ENCODE measurements around the gene SHISAL1. TPM values are rescaled to one million over a fixed set of nuclear protein-coding genes. Genes with fewer than 3 reads are reported as not detected.

Gene SHISAL1
- total and polyA plus RNA-seq, 2 donors (not counting 3 experiments of a cell fraction or from before 2014, with no cell fraction given) = 0.01 to 0.07 TPM

GRCh38 chr22:44256085-44256484 is 56.7 kb downstream of the SHISAL1 start:
- Histone ChIP-seq H3K27ac (ENCODE audit: insufficient read depth, low read depth, low read length) (no peak overlapping the region), H4K20me1 (replicated peaks; ENCODE audit: control insufficient read depth, extremely low read depth, insufficient read depth, low read length) (no peaks in the 10 kb centered on the region), H3K79me2 (ENCODE audit: control insufficient read depth, insufficient read depth, low read length) (no peaks in the 10 kb centered on the region), H3K9ac (replicated peaks; ENCODE audit: extremely low read depth, insufficient read depth, low read length) (no peak overlapping the region), H3K4me2 (ENCODE audit: insufficient read depth, low read length) (no peak overlapping the region), H3K4me1 (ENCODE audit: control insufficient read depth, extremely low read depth, insufficient read depth, low read length) (no peaks in the 10 kb centered on the region), H3K9me3 (replicated peaks; ENCODE audit: control insufficient read depth, insufficient read depth, low read length) (no peaks in the 10 kb centered on the region), H3K4me3 (replicated peaks in 1 of 3; ENCODE audit: insufficient read depth in 1 of 3, low read depth in 1 of 3, low read length in 3 of 3) (no peak overlapping the region), H3K36me3 (ENCODE audit: control insufficient read depth in 2 of 2, extremely low read depth in 1 of 2, insufficient read depth in 2 of 2, low read length in 2 of 2) (no peaks in the 10 kb centered on the region), H3K27me3 (ENCODE audit: control insufficient read depth in 2 of 2, insufficient read depth in 2 of 2, low read length in 2 of 2) (no peaks in the 10 kb centered on the region), H2AFZ (ENCODE audit: low read depth, low read length) (no peak overlapping the region), H3K9me1 (replicated peaks; ENCODE audit: control insufficient read depth, extremely low read depth, insufficient read depth, low read length) (no peaks in the 10 kb centered on the region)
- POLR2A ChIA-PET = no interaction called here
- FAIRE-seq (no peak), DNase-seq (ENCODE audit: low read depth, low spot score) (no peak)
- CTCF ChIA-PET = no interaction called here
- intact Hi-C loops (cut with micrococcal nuclease) (no loop called here), dilution Hi-C loops (cut with MboI; ENCODE audit: extremely low pct_ligation_motif_present, low sequenced_read_pairs) (no loop called here)
- no peak for TF ChIP-seq CTCF (IDR thresholded peaks at IDR 0.05; ENCODE audit: extremely low read depth in 1 of 2, insufficient read depth in 1 of 2, low read depth in 1 of 2, low read length in 2 of 2)
- TF ChIP-seq JUN (IDR thresholded peaks at IDR 0.05; ENCODE audit: borderline replicate concordance, insufficient read depth, insufficient read length, low read depth) = no peak
- TF ChIP-seq POLR2AphosphoS5 (IDR thresholded peaks at IDR 0.05; ENCODE audit: insufficient read depth, low read depth, low read length) = no peak
- TF ChIP-seq MYC (IDR thresholded peaks at IDR 0.05; ENCODE audit: low read depth, low read length) = no peak
- no TSS peak for BruUV-seq (replicated peaks)

- POLR2A ChIA-PET = no interaction called here
- H3K4me2 ChIP-seq (ENCODE audit: insufficient read depth, low read length) = no peak overlapping the region
- dilution Hi-C loops (cut with MboI; ENCODE audit: extremely low pct_ligation_motif_present, low sequenced_read_pairs) (no loop called here), intact Hi-C loops (cut with micrococcal nuclease) (no loop called here)
- H3K4me3 ChIP-seq (replicated peaks in 1 of 3; ENCODE audit: insufficient read depth in 1 of 3, low read depth in 1 of 3, low read length in 3 of 3) = no peak overlapping the region
- H3K4me1 ChIP-seq (ENCODE audit: control insufficient read depth, extremely low read depth, insufficient read depth, low read length) = no peaks in the 10 kb centered on the region
- no peaks in the 10 kb centered on the region for H3K79me2 ChIP-seq (ENCODE audit: control insufficient read depth, insufficient read depth, low read length)
- no peaks in the 10 kb centered on the region for H3K9me3 ChIP-seq (replicated peaks; ENCODE audit: control insufficient read depth, insufficient read depth, low read length)
- CTCF ChIA-PET = no interaction called here
- no peaks in the 10 kb centered on the region for H4K20me1 ChIP-seq (replicated peaks; ENCODE audit: control insufficient read depth, extremely low read depth, insufficient read depth, low read length)
- H3K9ac ChIP-seq (replicated peaks; ENCODE audit: extremely low read depth, insufficient read depth, low read length) = no peak overlapping the region
- no peaks in the 10 kb centered on the region for H3K36me3 ChIP-seq (ENCODE audit: control insufficient read depth in 2 of 2, extremely low read depth in 1 of 2, insufficient read depth in 2 of 2, low read length in 2 of 2)
- no peaks in the 10 kb centered on the region for H3K9me1 ChIP-seq (replicated peaks; ENCODE audit: control insufficient read depth, extremely low read depth, insufficient read depth, low read length)
- no peak for FAIRE-seq
- BruUV-seq (replicated peaks) = no TSS peak
- TF ChIP-seq POLR2AphosphoS5 (IDR thresholded peaks at IDR 0.05; ENCODE audit: insufficient read depth, low read depth, low read length) (no peak), MAX (IDR thresholded peaks at IDR 0.05; ENCODE audit: insufficient read depth, insufficient read length) (no peak), GATA2 (IDR thresholded peaks at IDR 0.05; ENCODE audit: insufficient read depth, insufficient read length, low read depth, low read length) (no peak)
- H3K27ac ChIP-seq (ENCODE audit: insufficient read depth, low read depth, low read length) = no peak overlapping the region
- no peak overlapping the region for H2AFZ ChIP-seq (ENCODE audit: low read depth, low read length)
- no peaks in the 10 kb centered on the region for H3K27me3 ChIP-seq (ENCODE audit: control insufficient read depth in 2 of 2, insufficient read depth in 2 of 2, low read length in 2 of 2)
- no peak for DNase-seq (ENCODE audit: low read depth, low spot score)
These were observed 57.9 kb downstream of the SHISAL1 start for GRCh38 chr22:44254811-44255210.
